Heart left ventricle (tissue), 13 donors: Measurements from ENCODE around the gene RPTOR.

Source experiments
- CTCF ChIP-seq, 12 donors: fragments of 200-600 bp; sonication (generic) in 4 of 12; IDR thresholded peaks; one replicate each; pipeline versions ENCODE4 v1.5.0 to v1.8.0; 2018 to 2022; ENCODE audit warnings: antibody characterized with exemption in 12 of 12, mild to moderate bottlenecking in 5 of 12
- POLR2A ChIP-seq, 2 donors: fragments of 450-650 bp; IDR thresholded peaks; one replicate each; pipeline ENCODE4 v1.6.1; 2017; ENCODE audit warnings: antibody characterized with exemption in 2 of 2, mild to moderate bottlenecking in 2 of 2, moderate library complexity in 2 of 2
- donor health status: ischemic (EF 13 %, LVEDD 7.1; RV severe dilation, severe dysfunction).
- donor health status: DM: no; HTN: yes; CAD: no.
- donor health status: DM: no; HTN: no; CAD: no.
- donor health status: ischemic (EF 25% LVEDD 6.9; RV normal size, moderate dysfunction).
- donor health status: ischemic (EF 25% LVEDD 5.7; RV mildly dilated, moderate dysfunction).
- donor health status: ischemic (EF 35%, LVEDD 5.7; RV mildly dilated, moderate dysfunction).
- donor health status: nonischemic (EF 11% LVEDD 7.7; RV severe dilation, severe dysfunction).
- donor health status: DM: yes; HTN: yes; CAD: no.
- donor health status: PGD.
- donor health status: ischemic (EF 29% LVEDD 5.4; RV normal size, mild dysfunction).
- donor health status: nonischemic (EF 23%, LVEDD 6.1; RV moderate dilation, normal function).

- TF ChIP-seq CTCF (IDR thresholded peaks at IDR 0.05) (no peak), POLR2A (IDR thresholded peaks at IDR 0.05) (no peak)
These were observed 55.1 kb downstream of the RPTOR start for GRCh38 chr17:80599546-80600305.
